Activated CD8-positive, alpha-beta memory T cell treated with anti-CD3 and anti-CD28 coated beads, Interleukin-2, amount 50 U/mL, for 1 hour (primary cell): ENCODE measurements around the gene NSUN7.

Source experiments
- DNase-seq: peaks from one replicate; pipeline ENCODE4 v3.0.0-alpha.2; 2020; ENCODE audit errors: extremely low read depth

Gene NSUN7

DNA sequence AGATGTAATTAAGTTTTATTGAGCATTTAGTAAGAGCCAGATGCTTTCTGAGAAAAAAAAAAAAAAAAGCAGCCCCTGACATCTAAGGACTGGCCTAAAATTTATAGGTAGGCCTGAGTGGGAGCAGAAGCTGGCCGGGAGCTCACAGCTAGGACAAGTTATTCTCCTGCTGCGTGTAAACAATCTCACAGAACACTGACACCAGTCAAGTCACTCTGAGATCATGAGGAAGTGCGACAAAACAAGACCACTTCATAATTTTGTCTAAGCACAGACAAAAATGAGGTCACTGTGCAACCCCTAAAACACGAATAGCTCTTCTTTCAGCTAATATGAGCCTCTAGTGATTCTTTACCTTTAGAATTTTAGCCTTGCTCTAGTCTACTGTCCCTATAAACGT lies 15.3 kb upstream of the NSUN7 start:
- no peak for DNase-seq

DNA sequence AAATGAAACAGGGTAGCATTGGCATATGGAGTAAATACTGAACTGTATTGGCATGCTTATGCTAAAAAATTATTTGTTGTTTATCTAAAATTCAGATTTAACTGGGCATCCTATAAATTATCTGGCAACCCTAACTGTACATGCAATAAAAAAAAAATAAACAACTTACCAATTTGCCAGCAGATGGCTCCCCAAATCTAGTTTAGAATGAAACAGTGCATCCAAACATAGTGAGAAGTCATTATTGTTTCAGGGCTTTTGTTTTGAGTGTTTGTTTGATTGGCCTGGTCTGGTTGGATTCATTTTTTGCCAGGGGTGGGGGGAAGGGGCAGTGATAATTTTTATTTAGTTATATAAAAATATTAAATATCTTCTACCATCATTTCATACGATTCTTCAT lies 12.8 kb upstream of the NSUN7 start:
- no peak for DNase-seq

- no peak for DNase-seq
Observed at GRCh38 chr4:40737879-40738278, 11.9 kb upstream of the NSUN7 start.

DNA sequence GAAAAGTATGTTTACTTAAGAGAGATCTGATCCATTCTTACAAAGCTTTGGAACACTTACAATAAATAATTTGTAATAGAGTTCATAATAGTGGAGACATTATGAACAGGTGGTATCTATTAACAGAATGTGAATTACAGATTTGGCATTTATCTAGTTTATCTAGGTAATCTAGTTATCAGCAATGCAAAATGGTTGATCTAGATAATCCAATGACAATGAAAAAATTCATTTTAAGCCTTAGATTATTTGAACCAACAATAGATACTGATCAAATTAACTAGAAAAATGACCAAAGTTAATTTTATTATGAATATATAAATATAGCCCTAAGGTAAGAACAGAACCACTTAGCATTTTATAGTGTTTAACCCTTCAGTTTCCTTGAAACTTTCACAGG lies 10.4 kb upstream of the NSUN7 start:
- DNase-seq = no peak

GRCh38 chr4:40744218-40744617 lies 5.5 kb upstream of the NSUN7 start:
- no peak for DNase-seq

DNA sequence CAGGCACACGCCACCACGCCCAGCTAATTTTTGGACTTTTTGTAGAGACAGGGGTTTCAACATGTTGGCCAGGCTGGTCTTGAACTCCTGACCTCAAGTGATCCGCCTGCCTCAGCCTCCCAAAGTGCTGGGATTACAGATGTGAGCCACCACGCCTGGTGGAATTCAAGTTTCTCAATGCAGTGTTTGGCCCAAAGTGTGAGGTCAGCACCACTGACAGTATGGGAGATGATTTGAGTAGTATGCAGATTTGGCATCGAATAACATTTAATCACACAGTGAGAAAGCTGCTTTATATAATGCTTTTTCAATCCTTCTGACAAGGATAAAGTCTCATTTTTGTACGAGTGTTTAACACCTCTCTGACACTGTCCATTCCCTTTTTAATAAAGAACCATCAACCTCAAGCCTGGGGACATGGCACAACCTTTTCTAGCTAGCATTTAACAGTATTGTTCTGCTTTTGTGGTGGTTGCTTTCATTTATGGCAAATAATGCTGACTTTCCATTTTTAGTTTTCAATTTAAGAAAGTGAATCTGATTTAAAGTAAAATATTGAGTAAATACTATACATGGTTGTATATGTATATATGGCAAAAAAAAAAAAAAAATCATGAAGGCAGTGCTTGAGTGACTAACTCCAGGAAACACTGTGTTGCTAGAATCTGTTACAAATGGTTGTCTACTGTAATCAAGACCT lies 4.3 kb upstream of the NSUN7 start:
- DNase-seq = no peak

DNA sequence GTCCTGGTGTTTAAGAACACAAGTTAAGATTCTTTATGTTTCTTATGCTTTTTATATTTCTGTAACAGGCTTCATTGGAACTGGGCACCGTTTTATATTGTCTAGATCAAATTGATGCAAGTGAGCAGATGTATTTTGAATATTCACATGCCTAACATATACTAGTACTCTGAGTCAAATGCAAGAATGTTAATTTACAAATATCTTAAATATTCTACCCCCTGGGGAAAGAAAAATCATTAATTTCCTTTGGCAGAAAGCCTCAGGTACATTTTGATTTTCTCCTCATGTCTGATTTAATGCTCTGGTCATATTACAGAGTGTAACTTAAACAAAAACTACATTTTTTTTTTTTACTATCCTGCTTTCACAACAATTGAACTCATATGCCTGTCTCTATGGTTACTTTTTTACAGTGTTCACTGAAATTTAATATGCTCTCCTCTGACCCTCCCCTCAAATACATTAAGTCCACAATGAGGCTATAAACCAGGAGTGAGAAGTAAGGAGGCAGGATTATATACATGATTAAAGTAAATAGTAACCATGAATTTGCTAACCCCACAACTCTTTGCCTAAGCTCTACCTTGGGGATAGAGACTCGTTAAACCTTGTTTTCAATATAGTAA lies 2.4 kb upstream of the NSUN7 start:
- DNase-seq = no peak

- no peak for DNase-seq
Observed at GRCh38 chr4:40750461-40751258, 905 bp downstream of the NSUN7 start.

DNA sequence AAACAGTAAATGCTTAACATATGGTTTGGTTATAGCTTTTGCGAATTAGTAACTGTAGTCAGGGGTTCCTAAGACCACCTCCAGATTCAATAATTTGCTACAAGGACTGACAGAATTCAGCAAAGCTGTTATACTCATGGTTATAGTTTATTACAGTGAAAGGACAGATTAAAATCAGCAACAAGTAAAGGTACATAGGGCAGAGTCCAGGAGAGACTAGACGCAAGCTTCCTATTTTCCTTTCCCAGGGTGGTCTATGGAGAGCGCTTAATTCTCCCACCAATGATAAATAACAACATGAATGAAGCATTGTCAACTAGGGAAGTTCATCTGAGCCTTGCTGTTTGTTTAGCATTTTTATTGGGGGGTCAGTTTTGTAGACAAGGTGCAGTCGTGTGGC lies 5.9 kb downstream of the NSUN7 start:
- DNase-seq = no peak

GRCh38 chr4:40763228-40763716 lies 13.5 kb downstream of the NSUN7 start:
- no peak for DNase-seq

- DNase-seq = no peak
Observed at GRCh38 chr4:40769266-40769665, 19.5 kb downstream of the NSUN7 start.

DNA sequence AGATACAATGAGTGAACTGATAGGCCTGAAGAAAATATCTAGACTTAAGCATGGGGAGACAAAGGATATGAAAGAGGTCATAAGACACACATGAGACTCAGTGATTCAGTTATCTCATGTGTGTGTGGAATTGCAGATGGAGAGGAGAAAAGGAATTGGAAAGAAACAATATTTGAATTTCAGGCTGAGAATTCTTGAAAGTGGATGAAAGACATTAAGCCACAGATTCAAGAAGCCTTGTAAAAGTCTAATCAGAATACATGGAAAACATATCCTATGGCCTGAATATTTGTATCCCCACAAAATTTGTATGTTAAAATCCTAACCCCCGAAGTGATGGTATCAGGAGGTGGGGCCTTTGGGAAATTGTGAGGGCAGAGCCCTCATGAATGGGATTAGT lies 28.3 kb downstream of the NSUN7 start:
- DNase-seq = no peak

DNA sequence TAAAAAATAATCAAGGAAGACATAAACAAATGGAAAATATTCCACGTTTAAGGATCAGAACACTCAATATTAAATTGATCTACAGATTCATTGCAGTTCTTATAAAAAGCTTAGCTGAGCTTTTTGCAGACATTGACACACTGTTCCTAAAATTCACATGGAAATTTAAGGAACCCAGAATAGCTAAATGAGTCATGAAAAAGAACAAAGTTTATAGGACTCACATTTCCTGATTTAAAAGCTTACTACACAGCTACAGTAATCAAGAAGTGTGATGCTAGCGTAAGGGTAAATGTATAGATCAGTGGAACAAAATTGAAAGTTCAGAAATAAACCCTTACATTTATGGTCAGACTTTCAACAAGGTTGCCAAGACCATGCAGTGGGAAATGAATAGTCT lies 33.1 kb downstream of the NSUN7 start:
- no peak for DNase-seq

DNA sequence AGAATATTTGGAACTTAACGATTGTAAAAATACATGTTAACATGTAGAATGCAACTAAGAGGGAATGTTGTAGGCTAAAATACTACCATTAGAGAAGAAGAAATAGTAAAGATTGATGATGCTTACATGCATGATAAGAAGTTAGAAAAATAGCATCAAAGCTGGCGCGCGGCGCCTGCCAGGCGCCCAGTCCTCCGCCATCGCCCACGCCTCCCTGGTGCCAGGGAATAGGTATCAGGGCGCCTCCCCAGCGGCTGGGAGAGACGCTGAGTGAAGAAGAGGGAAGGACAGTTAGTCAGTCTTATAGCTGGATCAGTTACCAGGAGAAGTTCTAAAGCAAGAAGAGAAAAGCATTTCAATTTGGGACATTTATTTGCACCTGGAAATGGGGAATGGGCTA lies 36.0 kb downstream of the NSUN7 start:
- DNase-seq = no peak

DNA sequence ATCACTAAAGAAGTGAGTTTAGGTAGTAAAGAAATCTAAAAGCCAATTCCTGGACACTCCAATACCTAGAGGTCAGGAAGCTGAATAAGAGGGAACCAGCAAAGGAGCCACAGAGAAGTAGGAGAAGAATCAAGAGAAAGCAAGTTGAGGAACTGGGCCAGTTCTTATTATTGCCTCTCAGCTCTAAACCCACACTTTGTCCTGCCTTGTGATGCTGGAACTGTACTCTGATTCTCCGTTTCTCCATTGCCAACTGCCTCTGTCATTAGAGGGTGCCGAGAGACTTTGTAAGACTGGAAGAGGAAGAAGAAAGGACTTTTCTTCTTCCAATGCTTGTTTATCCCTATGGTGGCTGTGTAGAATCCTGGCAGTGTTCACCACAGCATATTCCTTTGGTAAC lies 38.6 kb downstream of the NSUN7 start:
- no peak for DNase-seq

- DNase-seq = no peak
Observed at GRCh38 chr4:40789031-40789430, 39.3 kb downstream of the NSUN7 start.

DNA sequence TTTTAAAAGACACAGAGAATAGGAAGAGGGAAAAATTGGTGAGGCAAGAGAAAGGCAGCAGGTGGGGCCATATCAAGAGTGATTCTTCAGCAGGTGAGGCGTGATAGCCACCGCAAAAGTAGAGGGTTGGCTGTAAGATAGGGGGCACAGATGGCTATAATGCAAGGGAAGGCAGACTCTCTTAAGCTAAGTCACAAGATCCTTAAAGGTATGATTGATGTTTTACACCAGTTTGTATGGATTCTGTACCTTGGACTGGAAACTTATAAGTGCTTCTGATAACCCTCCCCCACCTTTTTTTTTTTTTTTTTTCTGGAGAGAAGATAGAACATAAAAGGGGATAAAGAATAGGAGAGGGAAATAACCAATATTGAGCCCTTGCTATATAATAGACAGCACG lies 40.0 kb downstream of the NSUN7 start:
- DNase-seq = no peak

- DNase-seq = no peak
Observed at GRCh38 chr4:40800064-40800463, 50.3 kb downstream of the NSUN7 start.

- no peak for DNase-seq
Observed at GRCh38 chr4:40804598-40804997, 54.8 kb downstream of the NSUN7 start.

GRCh38 chr4:40808926-40809457 lies 59.2 kb downstream of the NSUN7 start:
- no peak for DNase-seq

GRCh38 chr4:40811956-40812355 lies 62.2 kb downstream of the NSUN7 start:
- no peak for DNase-seq

DNA sequence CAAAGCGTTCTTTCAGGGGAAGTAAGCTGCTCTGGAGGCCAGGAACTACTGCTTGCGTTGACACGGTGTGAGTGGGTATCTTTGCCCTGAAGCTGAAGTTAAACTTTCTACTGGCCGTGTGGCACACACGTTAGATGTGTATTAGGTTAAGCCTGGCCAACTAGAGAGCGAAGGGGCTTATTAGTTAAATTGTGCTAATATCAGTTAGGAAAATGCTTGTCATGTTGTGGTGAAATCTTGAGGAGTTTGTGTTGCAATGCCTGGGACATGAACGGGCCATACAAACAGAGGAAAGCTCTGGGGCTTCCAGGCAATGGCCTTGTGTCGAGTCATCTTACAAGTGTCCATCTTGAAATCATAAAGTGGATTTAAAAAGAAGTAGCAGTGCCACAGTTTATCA lies 62.6 kb downstream of the NSUN7 start:
- no peak for DNase-seq

DNA sequence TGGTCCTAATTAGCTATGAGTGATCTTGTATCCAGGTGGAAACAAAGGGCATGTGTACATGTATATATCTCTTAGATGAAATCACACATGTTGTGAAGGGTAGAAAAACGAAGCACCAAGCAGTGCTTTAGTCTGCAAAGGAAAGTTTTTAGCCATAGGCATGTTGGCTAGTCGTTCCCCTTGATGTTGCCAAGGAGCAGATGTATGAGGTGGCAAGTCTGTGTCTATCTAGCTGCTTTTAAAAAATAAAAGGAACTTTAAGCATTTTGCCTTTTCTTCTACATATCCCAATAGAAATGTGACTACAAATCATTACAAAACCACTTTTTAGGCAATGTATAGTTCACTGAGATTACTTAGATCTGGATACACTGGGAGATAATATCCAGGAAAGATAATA lies 63.1 kb downstream of the NSUN7 start:
- DNase-seq = no peak
